K562 (cell line): ENCODE measurements around the gene MOSPD3. TPM values are rescaled to one million over a fixed set of nuclear protein-coding genes. Genes with fewer than 3 reads are reported as not detected.
A peak's percentile ranks its signal among the peaks of the same experiment; 100 is the strongest.

Source experiments
- ATAC-seq: fragments of 200-7000 bp; cut with Tn5 transposase; 3 replicates; pipeline ENCODE4 v1.9.1; 2020; ENCODE audit warnings: moderate library complexity
- BruUV-seq: library from RNA; stranded (reverse); fragments of 400-500 nt; replicated peaks from 2 replicates; lab custom pipeline; 2021; lab: Mats Ljungman, UMichigan
- CTCF ChIA-PET: fragments of 300-600 bp; formaldehyde crosslinking; extraction: SDS; loops from one replicate; lab custom pipeline; 2021; ENCODE audit warnings: low intra/inter-chr PET ratio; lab: Yijun Ruan, JAX
- POLR2A ChIA-PET: fragments of 300-600, 350-650 bp; sonication (Branson Sonifier 250); formaldehyde crosslinking; extraction: SDS; loops from one replicate; lab custom pipeline; 2021; ENCODE audit warnings: antibody characterized with exemption, inconsistent platforms; lab: Yijun Ruan, JAX
- DNase-seq, 4 experiments: peaks; one replicate each; pipeline versions ENCODE4 v3.0.0 to v3.0.0-alpha.2; 2011 to 2018; ENCODE audit warnings: low spot score in 3 of 4, mixed read lengths in 3 of 4; ENCODE audit errors: extremely low read depth in 1 of 4
- FAIRE-seq: peaks from 2 replicates; lab custom pipeline; 2011; peaks lifted over from hg19 to GRCh38; lab: Jason Lieb, UNC
- H2AFZ ChIP-seq: 2 replicates; pipeline ENCODE4 v1.6.0; 2011; ENCODE audit warnings: low read depth, low read length, control low read depth, inconsistent platforms
- H3K27ac ChIP-seq: fragments of 200-600 bp; 3 replicates; pipeline ENCODE4 v1.8.0; 2011; ENCODE audit warnings: low read depth, mild to moderate bottlenecking, control low read depth, inconsistent platforms, low read length, moderate library complexity, mixed read lengths; ENCODE audit errors: extremely low read depth
- H3K27me3 ChIP-seq, 2 experiments: fragments of 300-600 bp in 1 of 2; 2 replicates in 1 of 2; 3 replicates in 1 of 2; pipeline versions ENCODE4 v1.6.0 to v1.8.0; 2011; ENCODE audit warnings: inconsistent platforms in 2 of 2, low read length in 2 of 2, mild to moderate bottlenecking in 1 of 2, mixed read lengths in 1 of 2, moderate library complexity in 1 of 2; ENCODE audit not compliant: control insufficient read depth in 2 of 2, insufficient read depth in 2 of 2
- H3K36me3 ChIP-seq: fragments of 300-600 bp; 3 replicates; pipeline ENCODE4 v1.8.0; 2011; ENCODE audit warnings: mild to moderate bottlenecking, low read length, inconsistent platforms; ENCODE audit not compliant: control insufficient read depth, insufficient read depth
- H3K4me1 ChIP-seq, 2 experiments: fragments of 200-600 bp in 1 of 2; replicated peaks in 1 of 2; 2 replicates in 1 of 2; 3 replicates in 1 of 2; pipeline versions ENCODE4 v1.5.1 to v1.8.0; 2011; ENCODE audit warnings: inconsistent platforms in 2 of 2, low read length in 2 of 2, mild to moderate bottlenecking in 1 of 2, mixed read lengths in 1 of 2, moderate library complexity in 1 of 2; ENCODE audit not compliant: control insufficient read depth in 2 of 2, insufficient read depth in 2 of 2
- H3K4me2 ChIP-seq: 2 replicates; pipeline ENCODE4 v1.6.1; 2011; ENCODE audit warnings: low read length, control low read depth, inconsistent platforms, mixed read lengths; ENCODE audit not compliant: insufficient read depth
- H3K4me3 ChIP-seq: fragments of 200-600 bp; sonication (generic), shearing (Covaris generic); 2 replicates; pipeline ENCODE4 v1.5.1; 2016; ENCODE audit warnings: control low read depth, inconsistent platforms
- H3K79me2 ChIP-seq: fragments of 200-600 bp; 3 replicates; pipeline ENCODE4 v1.8.0; 2011; ENCODE audit warnings: low read length, inconsistent platforms; ENCODE audit not compliant: control insufficient read depth, insufficient read depth
- H3K9ac ChIP-seq, 2 experiments: 2 replicates each; pipeline versions ENCODE4 v1.6.0 to v1.6.1; 2011; ENCODE audit warnings: low read depth in 2 of 2, low read length in 2 of 2, control low read depth in 1 of 2, inconsistent platforms in 1 of 2, mild to moderate bottlenecking in 1 of 2, mixed read lengths in 1 of 2; ENCODE audit not compliant: insufficient read depth in 1 of 2
- H3K9me1 ChIP-seq: one replicate; pipeline ENCODE4 v1.6.0; 2011; ENCODE audit warnings: inconsistent platforms, mild to moderate bottlenecking, low read length, moderate library complexity; ENCODE audit not compliant: control insufficient read depth, insufficient read depth
- H3K9me3 ChIP-seq: replicated peaks from 2 replicates; pipeline ENCODE4 v1.5.1; 2011; ENCODE audit warnings: low read depth, low read length, inconsistent platforms; ENCODE audit not compliant: control insufficient read depth, insufficient read depth
- H4K20me1 ChIP-seq: replicated peaks from 2 replicates; pipeline ENCODE4 v1.6.1; 2011; ENCODE audit warnings: low read length, inconsistent platforms, mixed read lengths; ENCODE audit not compliant: control insufficient read depth, insufficient read depth
- CREB3 ChIP-seq: fragments of 450-650 bp; conservative IDR thresholded peaks from 2 replicates; pipeline ENCODE4 v1.6.1; 2016; ENCODE audit warnings: missing genetic modification characterization, low read depth, mild to moderate bottlenecking, missing compliant biosample characterization, moderate library complexity
- CTCF ChIP-seq, 3 experiments: IDR thresholded peaks in 2 of 3; conservative IDR thresholded peaks in 1 of 3; 2 replicates each; pipeline ENCODE4 v1.5.1; 2011 to 2012; ENCODE audit warnings: low read length in 3 of 3, mild to moderate bottlenecking in 3 of 3, control low read depth in 2 of 3, improper control_type of control experiment in 1 of 3, inconsistent platforms in 1 of 3, low read depth in 1 of 3, mixed read lengths in 1 of 3, moderate library complexity in 1 of 3; ENCODE audit not compliant: insufficient read depth in 2 of 3
- DNMT1 ChIP-seq: fragments of 450-650 bp; IDR thresholded peaks from 2 replicates; pipeline ENCODE4 v1.6.1; 2016; ENCODE audit warnings: antibody characterized with exemption, mild to moderate bottlenecking
- E2F3 ChIP-seq: fragments of 250-450 bp; sonication (Bioruptor Pico); IDR thresholded peaks from 2 replicates; pipeline ENCODE4 v1.4.0; 2020; ENCODE audit warnings: mild to moderate bottlenecking
- E2F4 ChIP-seq: sonication (generic); formaldehyde crosslinking; IDR thresholded peaks from 2 replicates; pipeline ENCODE4 v1.8.0; 2022; ENCODE audit warnings: mild to moderate bottlenecking, low read depth, missing genetic modification reagents
- NKRF ChIP-seq: fragments of 450-650 bp; IDR thresholded peaks from 2 replicates; pipeline ENCODE4 v1.6.1; 2016; ENCODE audit warnings: borderline replicate concordance
- PHF8 ChIP-seq: fragments of 200-600 bp; sonication (generic); IDR thresholded peaks from 2 replicates; pipeline ENCODE4 v1.6.1; 2012; ENCODE audit warnings: mixed run types, mild to moderate bottlenecking, inconsistent platforms, low read length, moderate library complexity, borderline replicate concordance
- RBFOX2 ChIP-seq: fragments of 200-400 bp; formaldehyde crosslinking; IDR thresholded peaks from 2 replicates; pipeline ENCODE4 v1.6.1; 2017; ENCODE audit warnings: low read depth, mild to moderate bottlenecking, low read length, moderate library complexity
- SIN3A ChIP-seq, 2 experiments: fragments of 150-350 bp in 1 of 2; IDR thresholded peaks; 2 replicates each; pipeline ENCODE4 v1.6.1; 2011 to 2016; ENCODE audit warnings: borderline replicate concordance in 2 of 2, low read depth in 2 of 2, low read length in 2 of 2, mild to moderate bottlenecking in 2 of 2, moderate library complexity in 2 of 2; ENCODE audit not compliant: control insufficient read depth in 1 of 2
- THRA ChIP-seq: fragments of 450-650 bp; IDR thresholded peaks from 2 replicates; pipeline ENCODE4 v1.6.1; 2017; ENCODE audit warnings: mild to moderate bottlenecking, moderate library complexity
- WGBS: fragments of 100-300 bp; shearing (Covaris generic); methylation state at CpG from one replicate; pipeline ENCODE4 v1.1.6; 2016; ENCODE audit warnings: low coverage, mixed read lengths; ENCODE audit not compliant: insufficient coverage; ENCODE audit errors: missing lambda C conversion rate; 5-methylcytosine and 5-hydroxymethylcytosine counted together
- in situ Hi-C: fragments of 300-500 bp; cut with MboI; formaldehyde crosslinking; loops from 4 replicates; pipeline ENCODE4 v1.15.0; 2018; ENCODE audit warnings: inconsistent platforms, mixed read lengths
- intact Hi-C: fragments of 100-400 bp; cut with micrococcal nuclease; formaldehyde crosslinking; loops from 2 replicates; pipeline ENCODE4 v1.14.2; 2022
- polyA plus RNA-seq, 8 experiments: library from polyadenylated mRNA; depleted of rRNA in 4 of 8; stranded (reverse) in 5 of 8; unstranded in 3 of 8; fragments of >200 nt; fragmentation: Nextera tagmentation in 2 of 8; fragmentation: Illumina TruSeq in 1 of 8; extraction: Ambion mirVana in 2 of 8; extraction: Trizol in 1 of 8; gene quantifications; 2 replicates each; pipeline versions ENCODE4 v1.2.1 to v1.2.3, GENCODE V29; 2011 to 2014; ENCODE audit warnings: inconsistent platforms in 1 of 8, missing spikeins in 1 of 8
- total RNA-seq, 7 experiments: library from RNA; depleted of rRNA in 6 of 7; stranded (reverse); fragments of >200 nt in 6 of 7; fragmentation: Illumina TruSeq in 2 of 7; extraction: Trizol in 2 of 7; gene quantifications; 2 replicates each; pipeline versions ENCODE4 v1.2.1 to v1.2.3, GENCODE V29; 2011 to 2021; ENCODE audit warnings: low replicate concordance in 1 of 7

Gene MOSPD3
- total and polyA plus RNA-seq, 9 of the 15 experiments (the other 6 are each of a cell fraction or from before 2014, with no cell fraction given) = 1.4 to 32.1 (median 7.3) TPM

- H3K36me3 ChIP-seq = peaks cover 5% of the 10 kb centered on the region; the same call in 1 of the 3 replicates
- peak; percentile 45 to 71 (median 51) for DNase-seq
- H3K4me1 ChIP-seq = peaks cover 25 to 50% of the 10 kb centered on the region in 2 experiments
- peaks cover 48% of the 10 kb centered on the region for H3K79me2 ChIP-seq
- TSS peak; percentile 71 for BruUV-seq
- WGBS = 2% methylated on average over 10 of the region's 10 CpGs
- peak; percentile 74 for FAIRE-seq
- H3K27ac ChIP-seq = peak overlapping the region; percentile 98
- H3K4me3 ChIP-seq = peak overlapping the region; percentile 55
- H3K9me1 ChIP-seq = no peaks in the 10 kb centered on the region
- in situ Hi-C loops (no loop called here), intact Hi-C loops (loop anchor here (1.0 to 5.0 kb wide), 3 partner anchors 14 to 50 kb away; partner anchors contain the start of genes ACTL6B, GIGYF1 and GNB2)
- H3K4me2 ChIP-seq = peak overlapping the region; percentile 95
- H3K27me3 ChIP-seq = no peaks in the 10 kb centered on the region
- peak overlapping the region; percentile 92 to 94 for H3K9ac ChIP-seq
- ChIA-PET POLR2A (interaction anchor here (0.6 to 1.7 kb wide), 4 partner anchors 9 to 41 kb away, joined by 3 to 6 read pairs (median 4); partner anchors contain the start of gene MOSPD3), CTCF (no interaction called here)
- H3K9me3 ChIP-seq = no peaks in the 10 kb centered on the region
- peak; percentile 12 for ATAC-seq
- H2AFZ ChIP-seq = peak overlapping the region; percentile 59
- no peaks in the 10 kb centered on the region for H4K20me1 ChIP-seq
- 0 out of 2 replicates have a peak, but pooled peaks have one; percentile 7 for TF ChIP-seq DNMT1
- TF ChIP-seq CTCF (IDR thresholded peaks at IDR 0.05 in 2 of 3, conservative IDR thresholded peaks at IDR 0.05 in 1 of 3; ENCODE audit: insufficient read depth in 2 of 3, low read depth in 1 of 3, low read length in 3 of 3) = peak; percentile 30 to 44 (median 36); a peak in 5 of 6 replicates
- TF ChIP-seq NKRF = 0 out of 2 replicates have a peak, but pooled peaks have one; percentile 32
- peak; percentile 10 to 61; a peak in 2 of 4 replicates for TF ChIP-seq SIN3A (IDR thresholded peaks at IDR 0.05; ENCODE audit: borderline replicate concordance in 2 of 2, control insufficient read depth in 1 of 2, low read depth in 2 of 2, low read length in 2 of 2)
- TF ChIP-seq CREB3 (tag) = 0 out of 2 replicates have a peak, but pooled peaks have one; percentile 38
- TF ChIP-seq E2F3 = 0 out of 2 replicates have a peak, but pooled peaks have one; percentile 30
- 0 out of 2 replicates have a peak, but pooled peaks have one; percentile 29 for TF ChIP-seq E2F4 (CRISPR knock-in tag)
- TF ChIP-seq THRA = no peak
- peak; percentile 8; the same call in 1 of the 2 replicates for TF ChIP-seq PHF8
- peak; percentile 29 for TF ChIP-seq RBFOX2
Observed at GRCh38 chr7:100641860-100642533, 29.7 kb downstream of the MOSPD3 start.
